Measurements from ENCODE around the gene POLE.

The POLE gene

DNA sequence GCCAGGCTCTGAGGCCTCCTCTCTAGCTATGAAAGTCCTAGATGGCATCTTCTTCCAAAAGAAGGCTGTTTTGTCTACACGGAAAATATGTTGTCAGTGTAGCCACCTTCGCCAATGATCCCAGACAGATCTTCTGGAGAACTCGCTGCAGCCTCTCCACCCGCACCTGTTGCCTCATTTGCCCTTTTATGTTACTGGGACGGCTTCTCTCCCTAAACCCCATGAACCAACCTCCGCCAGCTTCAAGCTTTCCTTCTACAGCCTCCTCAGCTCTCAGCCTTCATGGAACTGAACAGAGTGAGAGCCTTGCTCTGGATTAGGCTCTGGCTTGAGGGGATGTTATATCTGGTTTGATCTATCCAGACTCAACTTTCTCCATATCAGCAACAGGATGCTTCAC, 57.8 kb downstream of the POLE start:
- DNase-seq (ENCODE audit: low read depth) = no peak

DNA sequence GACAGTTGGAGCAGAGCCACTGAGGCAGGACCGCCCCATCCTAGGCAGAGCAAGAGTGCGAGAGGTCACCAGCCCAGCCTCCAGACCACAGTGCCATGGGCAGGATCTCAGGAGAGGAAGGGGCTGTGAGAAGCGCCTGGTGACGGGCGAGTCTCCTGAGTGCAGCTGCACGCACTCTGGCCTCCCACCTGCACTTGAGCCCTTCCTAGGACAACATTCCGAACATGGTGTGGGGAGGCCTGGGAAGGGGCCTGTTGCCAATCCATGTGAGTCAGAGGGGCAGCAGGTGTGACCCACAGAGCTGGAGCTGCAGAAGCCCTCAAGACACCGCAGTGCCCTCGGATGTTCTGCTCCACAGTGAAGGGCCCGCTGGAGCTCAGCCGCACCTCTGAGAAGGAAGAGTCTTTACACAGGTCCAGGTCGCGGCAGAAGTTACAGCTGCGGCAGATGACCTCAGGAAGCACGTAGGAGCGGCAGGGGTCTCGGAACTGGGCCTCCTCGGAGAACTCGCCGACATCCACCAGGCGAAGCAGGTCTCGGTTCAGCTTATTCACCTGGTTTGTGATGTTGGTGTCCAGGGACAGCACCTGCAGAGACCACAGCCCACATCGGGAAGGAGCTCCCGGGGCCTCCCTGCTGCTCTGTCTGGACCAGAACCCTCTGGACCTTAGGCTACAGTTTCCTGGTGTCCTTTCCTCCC, 61.3 kb downstream of the POLE start:
- DNase-seq (ENCODE audit: low read depth) = no peak

DNA sequence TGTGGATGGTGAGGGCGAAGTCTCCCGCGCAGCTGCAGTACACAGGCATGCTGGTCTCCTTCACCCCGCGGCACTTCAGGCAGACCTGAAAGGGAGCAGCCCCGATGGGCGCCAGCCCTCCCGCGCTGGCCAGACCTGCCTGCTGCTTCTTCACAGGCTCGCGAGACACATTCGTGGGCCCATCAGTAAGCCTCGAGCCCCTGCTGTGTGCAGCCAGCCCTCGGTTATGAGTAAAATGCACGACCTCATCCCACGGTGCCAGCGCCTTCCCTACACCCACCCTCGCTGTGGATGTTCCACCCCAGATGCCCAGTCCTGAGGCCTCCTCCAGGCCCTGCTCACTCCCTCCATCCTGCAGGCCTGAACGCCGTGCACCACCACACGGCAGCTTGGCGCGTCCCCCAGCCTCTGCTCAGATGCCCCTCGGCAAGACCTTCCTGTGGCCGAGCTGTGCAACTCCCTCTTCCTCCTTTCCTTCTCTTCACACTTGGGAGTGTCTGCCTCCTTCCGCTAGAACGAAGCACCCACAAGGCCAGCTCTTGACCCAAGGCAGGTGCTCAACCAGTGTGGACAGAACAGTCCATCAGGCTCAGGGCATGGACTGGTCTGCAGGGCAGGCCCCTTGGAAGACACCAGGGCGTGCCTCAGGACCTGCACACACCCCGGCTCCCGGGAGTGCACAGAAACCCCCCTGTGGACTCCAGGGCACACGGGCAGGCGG, 62.1 kb downstream of the POLE start:
- DNase-seq (ENCODE audit: low read depth) = no peak

DNA sequence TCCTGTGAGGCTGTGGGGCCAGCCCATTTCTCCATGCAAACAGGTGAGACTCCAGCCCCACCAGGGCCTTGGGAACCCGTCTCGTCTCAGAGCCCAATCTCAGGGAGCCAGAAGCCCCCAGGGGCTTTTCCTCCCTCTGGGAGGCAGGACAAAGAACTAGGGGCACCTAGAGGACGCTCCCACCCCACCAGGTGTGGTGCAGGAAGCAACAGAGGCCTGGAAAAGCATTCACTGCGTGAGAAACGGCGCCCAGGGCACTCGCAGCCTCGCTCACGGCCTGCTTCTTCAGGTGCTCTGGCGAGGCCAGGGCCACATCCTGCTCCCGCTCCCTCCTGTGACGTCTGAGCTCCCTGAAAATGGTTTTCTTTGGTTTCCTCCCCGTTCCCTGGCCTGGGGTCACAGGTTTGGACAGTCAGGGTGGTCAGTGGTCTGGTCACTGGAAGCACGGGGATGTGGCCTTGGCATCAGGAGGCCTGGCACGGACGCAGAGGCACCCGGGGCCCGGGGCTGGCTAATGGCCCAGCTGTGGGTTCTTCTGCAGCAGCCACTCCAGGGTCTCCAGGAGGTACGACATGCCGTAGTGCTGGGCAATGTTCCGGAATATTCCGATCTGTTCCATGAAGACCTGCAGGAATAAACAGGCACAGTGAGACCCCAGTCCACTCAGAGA, 62.8 kb downstream of the POLE start:
- no peak for DNase-seq (ENCODE audit: low read depth)

DNA sequence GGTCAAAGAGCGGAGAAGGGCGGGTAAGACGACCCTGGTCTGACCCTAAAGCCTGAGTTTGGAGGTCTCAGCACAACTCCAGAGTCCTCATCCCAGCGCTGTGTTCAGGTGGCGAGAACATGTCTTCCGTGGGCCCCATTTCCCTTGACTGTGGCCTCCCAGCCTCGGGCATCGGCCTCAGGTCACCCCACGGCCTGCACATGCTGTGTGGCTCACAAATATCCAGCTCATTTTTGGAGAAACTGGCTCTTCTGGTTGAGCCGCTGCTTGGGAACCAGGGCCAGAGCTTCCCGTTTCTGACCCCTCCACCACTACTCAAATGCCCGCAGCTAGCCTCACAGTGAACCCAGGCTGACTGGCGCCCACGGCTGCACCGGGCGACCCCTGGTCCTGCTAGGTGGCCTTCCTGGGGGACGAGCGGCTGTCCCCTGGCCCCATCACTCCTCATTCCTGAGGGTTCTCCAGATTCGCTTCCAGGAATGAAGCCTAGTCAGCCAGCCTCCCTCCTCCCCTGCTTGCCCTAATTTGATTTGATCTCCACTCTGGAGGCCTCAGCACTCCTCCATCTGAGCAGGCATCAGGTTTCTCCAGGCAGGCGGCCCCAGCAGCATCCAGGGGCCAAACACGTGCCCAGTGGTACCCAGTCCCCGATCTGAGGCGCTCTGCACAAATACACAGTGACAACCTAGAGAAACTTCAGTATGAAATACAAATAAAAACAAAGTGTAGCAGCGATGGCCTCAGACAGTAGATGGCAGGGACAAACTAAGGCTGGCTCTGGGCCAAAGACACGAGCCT, 63.9 kb downstream of the POLE start:
- no peak for DNase-seq (ENCODE audit: low read depth)

DNA sequence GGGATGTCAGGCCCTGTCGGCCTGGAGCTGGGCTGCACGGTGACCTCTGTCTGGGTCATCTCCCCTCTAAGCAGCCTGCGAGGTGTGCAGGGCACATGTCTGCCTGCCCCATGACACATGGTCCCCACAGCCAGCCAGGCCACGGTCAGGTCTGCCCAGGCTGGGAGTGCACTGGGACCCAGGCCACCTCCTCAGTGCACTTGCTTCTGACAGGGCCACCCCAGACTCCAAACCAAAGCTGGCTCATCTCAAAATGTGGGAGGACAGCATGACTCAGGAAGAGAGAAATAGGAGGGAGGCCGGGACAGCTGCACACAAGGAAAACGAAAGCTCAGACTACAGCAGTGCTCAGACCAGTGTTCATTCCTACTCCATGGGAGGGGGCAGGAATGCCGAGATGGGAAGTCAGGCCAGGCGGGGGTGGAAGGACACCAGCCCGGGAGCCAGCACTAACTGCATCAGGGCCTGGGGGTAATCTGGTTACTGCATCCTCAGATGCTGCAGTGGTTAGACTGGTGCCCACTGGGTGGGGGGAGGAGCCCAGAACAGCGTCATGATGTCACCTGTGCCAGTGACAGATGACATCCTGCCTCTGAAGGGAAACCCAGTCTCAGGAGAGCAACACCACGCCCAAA, 64.6 kb downstream of the POLE start:
- peak; percentile 42 for DNase-seq (ENCODE audit: low read depth)

DNA sequence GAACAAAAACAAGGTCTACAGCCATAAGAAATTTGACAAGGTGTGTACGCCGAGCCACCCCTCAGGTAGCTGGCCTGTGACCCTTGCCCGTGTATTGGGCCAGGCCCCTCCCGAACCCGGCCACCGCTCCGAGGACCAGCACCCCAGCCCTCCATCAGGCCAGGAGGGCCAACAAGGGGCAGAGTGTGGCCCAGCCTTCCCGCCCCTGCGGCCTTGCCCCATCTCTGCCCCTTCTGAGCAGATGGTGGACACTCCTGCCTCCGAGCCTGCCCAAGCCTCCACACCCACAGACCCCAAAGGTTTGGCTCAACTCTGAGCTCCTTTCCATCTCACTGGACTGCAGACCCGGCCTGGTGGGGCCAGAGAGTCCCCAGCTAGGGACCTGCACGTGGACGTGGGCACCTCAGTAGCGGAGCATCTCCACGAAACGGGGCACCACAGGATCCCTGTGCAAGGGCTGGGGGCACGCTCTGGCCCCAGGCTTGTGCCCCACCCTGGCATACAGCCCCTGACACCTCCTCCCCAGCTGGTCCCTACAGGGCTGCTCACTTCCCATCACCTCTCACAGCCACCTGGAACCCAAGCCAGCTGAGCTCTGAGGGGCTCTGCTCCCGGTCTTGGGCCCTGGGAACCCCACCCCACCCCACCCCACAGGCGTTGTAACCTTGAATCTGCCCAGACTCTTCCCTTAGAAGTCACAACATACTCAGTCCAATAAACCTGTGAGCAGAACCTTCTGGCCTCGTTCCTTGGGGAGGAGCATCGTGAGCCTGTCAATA, 65.3 kb downstream of the POLE start:
- no peak for DNase-seq (ENCODE audit: low read depth)

DNA sequence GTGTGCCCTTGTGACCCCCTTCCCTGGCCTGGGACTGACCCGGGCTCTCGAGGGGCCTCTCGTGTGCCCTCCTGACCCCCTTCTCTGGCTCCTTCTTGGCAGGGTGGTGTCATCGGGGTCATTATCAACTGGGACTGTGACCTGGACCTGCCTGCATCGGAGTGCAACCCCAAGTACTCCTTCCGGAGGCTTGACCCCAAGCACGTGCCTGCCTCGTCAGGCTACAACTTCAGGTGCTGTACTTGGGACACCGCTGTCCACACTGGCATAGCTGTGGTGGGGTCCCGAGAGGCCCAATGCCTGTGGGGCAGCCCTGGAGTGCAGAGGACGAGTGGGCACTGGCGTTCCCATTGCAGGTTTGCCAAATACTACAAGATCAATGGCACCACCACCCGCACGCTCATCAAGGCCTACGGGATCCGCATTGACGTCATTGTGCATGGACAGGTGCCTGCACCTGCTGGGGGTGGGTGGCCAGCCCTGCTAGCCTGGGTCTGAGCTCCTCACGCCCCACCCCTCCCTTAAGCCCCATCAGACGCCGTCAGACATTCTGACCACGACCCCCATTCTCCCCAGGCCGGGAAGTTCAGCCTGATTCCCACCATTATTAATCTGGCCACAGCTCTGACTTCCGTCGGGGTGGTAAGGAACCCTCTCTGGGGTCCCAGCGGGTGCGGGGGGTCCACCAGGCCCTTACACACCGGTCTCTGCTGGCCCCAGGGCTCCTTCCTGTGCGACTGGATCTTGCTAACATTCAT, 66.1 kb downstream of the POLE start:
- no peak for DNase-seq (ENCODE audit: low read depth)

DNA sequence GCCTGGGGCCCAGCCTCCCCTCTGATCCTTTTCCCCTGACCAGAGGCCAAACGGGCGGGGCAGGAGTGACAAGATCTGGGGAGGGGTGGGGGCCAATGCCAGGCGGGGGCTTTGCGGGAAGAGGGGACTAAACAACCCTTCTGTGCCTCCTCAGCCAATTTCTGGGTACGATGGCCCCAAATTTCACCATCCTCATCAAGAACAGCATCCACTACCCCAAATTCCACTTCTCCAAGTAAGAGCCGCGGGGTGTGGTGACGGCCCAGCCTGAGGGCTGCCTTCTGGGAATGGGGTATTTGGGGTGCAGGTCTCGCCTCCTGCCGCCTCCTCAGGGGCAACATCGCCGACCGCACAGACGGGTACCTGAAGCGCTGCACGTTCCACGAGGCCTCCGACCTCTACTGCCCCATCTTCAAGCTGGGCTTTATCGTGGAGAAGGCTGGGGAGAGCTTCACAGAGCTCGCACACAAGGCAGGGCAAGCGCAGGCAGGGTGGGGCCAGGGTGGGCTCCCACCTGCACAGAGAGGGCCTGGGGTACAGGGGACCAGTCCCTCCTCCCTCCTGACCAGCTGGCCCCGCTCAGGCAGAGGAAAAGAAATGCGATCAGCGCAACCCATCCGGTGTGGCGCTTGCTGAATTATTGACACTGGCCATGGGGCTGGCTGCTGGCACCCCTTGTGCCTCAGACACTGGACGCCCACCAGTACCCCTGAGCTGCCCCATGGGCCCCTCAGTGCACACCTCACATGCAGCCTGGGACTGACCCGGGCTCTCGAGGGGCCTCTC, 66.8 kb downstream of the POLE start:
- no peak for DNase-seq (ENCODE audit: low read depth)

DNA sequence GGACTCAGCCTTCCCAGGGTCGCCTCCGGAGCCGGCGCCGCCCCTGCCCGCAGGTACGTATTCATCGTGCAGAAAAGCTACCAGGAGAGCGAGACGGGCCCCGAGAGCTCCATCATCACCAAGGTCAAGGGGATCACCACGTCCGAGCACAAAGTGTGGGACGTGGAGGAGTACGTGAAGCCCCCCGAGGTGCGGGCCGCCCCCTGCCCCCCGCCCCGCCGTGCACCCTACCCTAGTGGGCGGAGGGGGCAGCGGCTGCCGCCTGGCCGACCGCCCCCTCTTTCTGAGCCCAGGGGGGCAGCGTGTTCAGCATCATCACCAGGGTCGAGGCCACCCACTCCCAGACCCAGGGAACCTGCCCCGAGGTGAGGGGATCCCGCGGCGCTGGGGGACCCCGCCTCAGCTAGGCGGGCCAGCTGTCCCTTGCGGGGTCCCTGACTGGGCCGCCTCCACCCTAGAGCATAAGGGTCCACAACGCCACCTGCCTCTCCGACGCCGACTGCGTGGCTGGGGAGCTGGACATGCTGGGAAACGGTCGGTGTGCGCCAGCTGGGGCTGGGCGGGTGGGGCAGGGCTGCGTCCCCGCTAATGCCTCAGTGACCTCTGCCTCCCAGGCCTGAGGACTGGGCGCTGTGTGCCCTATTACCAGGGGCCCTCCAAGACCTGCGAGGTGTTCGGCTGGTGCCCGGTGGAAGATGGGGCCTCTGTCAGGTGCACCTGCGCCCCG, 67.6 kb downstream of the POLE start:
- DNase-seq (ENCODE audit: low read depth) = no peak

DNA sequence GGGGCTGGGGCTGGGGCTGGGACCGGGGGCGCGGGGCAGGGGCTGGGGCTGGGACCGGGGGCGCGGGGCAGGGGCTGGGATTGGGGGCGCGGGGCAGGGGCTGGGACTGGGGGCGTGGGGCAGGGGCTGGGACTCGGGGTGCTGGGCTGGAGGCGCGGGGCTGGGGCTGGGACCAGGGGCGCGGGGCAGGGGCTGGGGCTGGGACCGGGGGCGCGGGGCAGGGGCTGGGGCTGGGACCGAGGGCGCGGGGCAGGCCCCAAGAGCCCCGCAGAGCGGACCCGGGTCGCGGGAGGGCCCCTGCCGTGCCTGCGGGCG, 68.1 kb downstream of the POLE start:
- no peak for DNase-seq (ENCODE audit: low read depth)

DNA sequence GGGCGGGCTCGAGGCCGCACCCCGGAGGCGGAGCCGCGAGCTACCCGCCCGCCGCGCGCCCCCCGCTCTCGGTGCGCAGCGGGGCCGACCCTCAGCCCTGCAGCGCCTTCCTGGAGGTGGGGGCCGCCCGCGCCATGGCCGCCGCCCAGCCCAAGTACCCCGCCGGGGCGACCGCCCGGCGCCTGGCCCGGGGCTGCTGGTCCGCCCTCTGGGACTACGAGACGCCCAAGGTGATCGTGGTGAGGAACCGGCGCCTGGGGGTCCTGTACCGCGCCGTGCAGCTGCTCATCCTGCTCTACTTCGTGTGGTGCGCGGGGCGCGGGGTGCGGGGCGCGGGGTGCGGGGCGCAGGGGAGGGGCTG, 68.5 kb downstream of the POLE start, which contains the start of gene P2RX2:
Gene P2RX2, plus strand, starts transcription at position 94 of the 361 bp plus-strand sequence. Its CDS starts 41 bp downstream, at position 135.
- no peak for DNase-seq (ENCODE audit: low read depth)

DNA sequence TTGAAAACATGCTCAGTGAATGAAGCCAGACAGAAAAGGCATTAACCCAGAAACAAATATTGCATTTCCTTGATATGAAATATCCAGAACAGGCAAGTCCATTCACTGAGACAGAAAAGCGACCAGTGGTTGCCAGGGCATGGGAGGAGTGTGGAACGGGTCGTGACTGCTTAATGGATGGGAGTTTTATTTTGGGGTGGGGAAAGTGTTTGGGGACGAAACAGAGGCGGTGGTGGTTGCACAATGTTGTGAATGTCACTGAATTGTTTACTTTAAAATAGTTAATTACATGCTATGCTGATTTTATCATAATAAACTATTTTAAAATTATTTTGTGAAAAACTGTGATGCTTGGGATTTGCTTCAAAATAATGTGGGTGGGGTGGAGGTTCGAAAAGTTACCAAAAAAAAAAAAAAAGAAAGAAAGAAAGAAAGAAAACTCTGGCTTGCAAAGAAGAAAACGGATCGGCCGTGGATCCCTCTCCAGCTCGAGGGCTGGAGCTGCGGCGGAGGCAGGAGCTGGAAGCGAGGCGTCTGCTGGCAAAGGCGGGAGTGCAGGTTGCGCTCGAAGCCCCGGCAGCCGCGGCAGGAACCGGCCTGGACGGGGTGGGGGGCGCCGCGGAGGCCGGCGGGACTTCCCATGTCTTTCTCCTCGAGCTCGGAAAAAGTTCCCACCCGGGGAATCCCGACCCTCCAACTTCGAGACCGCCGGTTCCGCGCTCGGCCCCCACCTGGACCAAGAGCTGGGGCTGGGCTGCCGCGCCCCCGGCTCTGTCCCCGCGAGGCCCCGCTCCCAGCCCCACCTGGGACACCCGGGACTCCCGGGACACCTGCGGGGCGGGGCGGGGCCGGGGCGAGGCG, 69.1 kb downstream of the POLE start:
- DNase-seq (ENCODE audit: low read depth) = no peak

DNA sequence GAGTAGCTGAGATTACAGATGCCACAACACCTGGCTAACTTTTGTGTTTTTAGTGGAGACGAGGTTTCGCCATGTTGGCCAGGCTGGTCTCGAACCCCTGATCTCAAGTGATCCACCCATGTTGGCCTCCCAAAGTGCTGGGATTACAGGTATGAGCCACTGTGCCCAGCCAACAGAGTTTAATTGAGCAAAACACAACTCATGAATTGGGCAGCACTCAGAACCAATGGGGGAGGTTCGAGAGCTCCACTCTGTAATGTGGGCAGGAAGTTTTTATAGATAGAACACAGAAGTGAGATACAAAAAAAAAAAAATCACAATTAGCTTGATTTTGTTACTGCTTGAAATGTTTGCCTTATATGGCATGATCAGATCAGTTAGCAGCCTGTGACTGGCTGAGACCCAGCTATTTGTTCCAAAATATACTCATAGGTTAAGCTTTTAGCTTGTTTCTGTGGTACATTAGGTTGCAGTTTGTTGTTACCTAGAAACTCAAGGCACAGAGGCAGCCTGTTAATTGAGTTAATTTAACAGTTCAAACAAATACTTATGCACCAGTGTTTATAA, 69.9 kb downstream of the POLE start:
- DNase-seq (ENCODE audit: low read depth) = no peak

DNA sequence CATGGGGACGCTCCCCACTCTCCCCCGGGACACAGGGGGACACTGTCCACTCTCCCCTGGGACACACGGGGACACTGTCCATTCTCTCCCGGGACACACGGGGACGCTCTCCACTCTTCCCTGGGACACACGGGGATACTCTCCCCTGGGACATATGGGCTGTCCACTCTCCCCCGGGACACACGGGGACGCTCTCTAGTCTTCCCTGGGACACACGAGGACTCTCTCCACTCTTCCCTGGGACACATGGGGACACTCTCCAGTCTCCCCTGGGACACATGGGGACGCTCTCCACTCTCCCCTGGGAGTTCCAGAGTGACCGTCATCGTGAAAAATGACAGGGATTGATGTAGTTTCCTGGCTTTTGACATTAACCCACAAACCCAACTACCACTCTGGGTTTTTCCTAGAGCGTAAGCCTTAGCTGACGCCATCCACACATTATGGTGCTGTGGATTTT, 71.5 kb downstream of the POLE start:
- no peak for DNase-seq (ENCODE audit: low read depth)

DNA sequence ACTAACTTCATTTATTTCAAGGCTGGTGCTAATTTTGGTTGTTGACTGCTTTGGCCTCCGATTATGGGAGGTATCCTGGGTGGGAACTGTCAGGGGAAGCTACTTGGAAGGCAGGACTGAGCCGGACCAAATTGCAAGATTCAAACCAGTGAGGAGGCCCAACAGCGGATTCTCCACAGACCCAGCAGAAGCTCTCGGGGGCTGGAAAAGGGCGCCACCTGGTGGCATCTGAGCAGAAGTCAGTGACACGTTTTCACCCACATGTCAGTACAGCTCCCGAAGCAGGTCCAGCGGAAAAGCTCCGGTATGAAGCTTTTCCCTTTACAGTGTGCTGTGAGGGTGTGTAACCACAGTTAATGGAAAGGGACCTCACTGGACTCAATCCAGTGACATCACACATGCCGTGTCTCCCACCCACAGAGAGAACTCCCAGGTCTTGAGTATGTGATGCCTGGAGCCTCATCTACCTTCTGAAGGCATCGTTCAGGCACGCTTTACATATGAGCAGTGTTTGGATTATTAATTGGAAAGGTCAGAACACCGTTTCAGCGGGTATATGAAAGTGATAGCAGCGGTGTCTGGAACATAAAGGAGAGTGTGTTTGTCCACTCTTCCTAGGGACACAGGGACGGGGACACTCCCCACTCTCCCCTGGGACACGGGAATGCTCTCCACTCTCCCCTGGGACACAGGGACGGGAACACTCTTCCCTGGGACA, 72.1 kb downstream of the POLE start:
- peak; percentile 63 for DNase-seq (ENCODE audit: low read depth)

DNA sequence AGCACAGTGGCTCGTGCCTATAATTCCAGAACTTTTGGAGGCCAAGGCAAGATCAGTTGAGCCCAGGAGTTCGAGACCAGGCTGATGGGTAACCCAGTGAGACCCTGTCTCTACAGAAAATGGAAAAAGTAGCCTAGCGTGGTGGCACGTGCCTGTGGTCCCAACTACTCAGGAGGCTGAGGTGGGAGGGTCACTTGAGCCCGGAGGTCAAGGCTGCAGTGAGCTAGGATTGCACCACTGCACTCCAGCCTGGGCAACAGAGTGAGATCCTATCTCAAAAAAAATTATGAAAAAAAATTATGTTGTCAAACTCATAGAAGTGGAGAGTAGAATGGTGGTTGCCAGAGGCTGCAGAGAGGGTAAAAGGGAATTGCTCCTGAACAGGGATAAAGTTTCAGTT, 73.1 kb downstream of the POLE start:
- no peak for DNase-seq (ENCODE audit: low read depth)
